ENCODE data around the gene PRF1.

The PRF1 gene

GRCh38 chr10:70613941-70614340, 11.4 kb upstream of the PRF1 start:
- no peak overlapping the region for H3K27ac ChIP-seq (ENCODE audit: insufficient read depth in 1 of 2, low read depth in 1 of 2, low read length in 2 of 2, poor library complexity in 1 of 2, severe bottlenecking in 2 of 2)
- peaks cover 0 to 18% (median 5%) of the 10 kb centered on the region in 4 experiments for H3K4me1 ChIP-seq (ENCODE audit: control extremely low read depth in 1 of 4, control insufficient read depth in 4 of 4, insufficient read depth in 4 of 4, low read length in 3 of 4)
- 100% methylated on average over 1 of the region's 2 CpGs for whole genome bisulfite sequencing (ENCODE audit: insufficient coverage)
- peaks cover 0 to 3% (median 0%) of the 10 kb centered on the region in 5 experiments for H3K9me3 ChIP-seq (ENCODE audit: control extremely low read depth in 1 of 5, control insufficient read depth in 4 of 5, insufficient read depth in 2 of 5, low read depth in 1 of 5, low read length in 4 of 5)
- CTCF ChIA-PET: interaction anchor here (1.2 kb wide), 1 partner anchor 25 kb away, joined by 5 read pairs; no protein-coding TSS in a partner anchor
- H3K27me3 ChIP-seq (replicated peaks in 2 of 5; ENCODE audit: control insufficient read depth in 4 of 5, insufficient read depth in 5 of 5, low read length in 4 of 5): peaks cover 0 to 1% (median 0%) of the 10 kb centered on the region in 5 experiments
- H3K36me3 ChIP-seq (ENCODE audit: control insufficient read depth in 4 of 4, insufficient read depth in 4 of 4, low read length in 3 of 4): no peaks in the 10 kb centered on the region
- no peak for DNase-seq
- no peak overlapping the region for H3K4me3 ChIP-seq (ENCODE audit: control insufficient read depth in 1 of 7, extremely low read depth in 1 of 7, insufficient read depth in 4 of 7, low read depth in 2 of 7, low read length in 6 of 7)
- POLR2A ChIA-PET: no interaction called here

- no peak overlapping the region for H3K4me3 ChIP-seq (ENCODE audit: control insufficient read depth in 1 of 7, extremely low read depth in 1 of 7, insufficient read depth in 4 of 7, low read depth in 2 of 7, low read length in 6 of 7)
- no peaks in the 10 kb centered on the region for H3K36me3 ChIP-seq (ENCODE audit: control insufficient read depth in 4 of 4, insufficient read depth in 4 of 4, low read length in 3 of 4)
- H3K9me3 ChIP-seq (ENCODE audit: control extremely low read depth in 1 of 5, control insufficient read depth in 4 of 5, insufficient read depth in 2 of 5, low read depth in 1 of 5, low read length in 4 of 5): no peaks in the 10 kb centered on the region
- peaks cover 0 to 13% (median 1%) of the 10 kb centered on the region in 4 experiments for H3K4me1 ChIP-seq (ENCODE audit: control extremely low read depth in 1 of 4, control insufficient read depth in 4 of 4, insufficient read depth in 4 of 4, low read length in 3 of 4)
- H3K27ac ChIP-seq (ENCODE audit: insufficient read depth in 1 of 2, low read depth in 1 of 2, low read length in 2 of 2, poor library complexity in 1 of 2, severe bottlenecking in 2 of 2): no peak overlapping the region
- 98% methylated on average over 4 of the region's 4 CpGs for WGBS (ENCODE audit: insufficient coverage)
- ChIA-PET POLR2A (no interaction called here), CTCF (no interaction called here)
- no peak for DNase-seq
- no peaks in the 10 kb centered on the region for H3K27me3 ChIP-seq (replicated peaks in 2 of 5; ENCODE audit: control insufficient read depth in 4 of 5, insufficient read depth in 5 of 5, low read length in 4 of 5)
Measured at GRCh38 chr10:70607936-70608335, 5.4 kb upstream of the PRF1 start.

- H3K27ac ChIP-seq (ENCODE audit: insufficient read depth in 1 of 2, low read depth in 1 of 2, low read length in 2 of 2, poor library complexity in 1 of 2, severe bottlenecking in 2 of 2): no peak overlapping the region
- H3K36me3 ChIP-seq (ENCODE audit: control insufficient read depth in 4 of 4, insufficient read depth in 4 of 4, low read length in 3 of 4): no peaks in the 10 kb centered on the region
- WGBS (ENCODE audit: insufficient coverage): 80% methylated on average over 1 of the region's 2 CpGs
- no peaks in the 10 kb centered on the region for H3K27me3 ChIP-seq (replicated peaks in 2 of 5; ENCODE audit: control insufficient read depth in 4 of 5, insufficient read depth in 5 of 5, low read length in 4 of 5)
- peaks cover 0 to 29% (median 5%) of the 10 kb centered on the region in 4 experiments for H3K4me1 ChIP-seq (ENCODE audit: control extremely low read depth in 1 of 4, control insufficient read depth in 4 of 4, insufficient read depth in 4 of 4, low read length in 3 of 4)
- no peaks in the 10 kb centered on the region for H3K9me3 ChIP-seq (ENCODE audit: control extremely low read depth in 1 of 5, control insufficient read depth in 4 of 5, insufficient read depth in 2 of 5, low read depth in 1 of 5, low read length in 4 of 5)
- ChIA-PET CTCF (interaction anchor here (1.1 kb wide), 1 partner anchor 15 kb away, joined by 3 read pairs; no protein-coding TSS in a partner anchor), POLR2A (no interaction called here)
- DNase-seq: no peak
- H3K4me3 ChIP-seq (ENCODE audit: control insufficient read depth in 1 of 7, extremely low read depth in 1 of 7, insufficient read depth in 4 of 7, low read depth in 2 of 7, low read length in 6 of 7): no peak overlapping the region
Measured at GRCh38 chr10:70605161-70605560, 2.6 kb upstream of the PRF1 start.

- H3K9me3 ChIP-seq (ENCODE audit: control extremely low read depth in 1 of 5, control insufficient read depth in 4 of 5, insufficient read depth in 2 of 5, low read depth in 1 of 5, low read length in 4 of 5): no peaks in the 10 kb centered on the region
- H3K4me1 ChIP-seq (ENCODE audit: control extremely low read depth in 1 of 4, control insufficient read depth in 4 of 4, insufficient read depth in 4 of 4, low read length in 3 of 4): peaks cover 0 to 29% (median 5%) of the 10 kb centered on the region in 4 experiments
- H3K27me3 ChIP-seq (replicated peaks in 2 of 5; ENCODE audit: control insufficient read depth in 4 of 5, insufficient read depth in 5 of 5, low read length in 4 of 5): no peaks in the 10 kb centered on the region
- no peak for DNase-seq
- H3K27ac ChIP-seq (ENCODE audit: insufficient read depth in 1 of 2, low read depth in 1 of 2, low read length in 2 of 2, poor library complexity in 1 of 2, severe bottlenecking in 2 of 2): no peak overlapping the region
- POLR2A ChIA-PET: interaction anchor here (0.8 kb wide), 1 partner anchor 20 kb away, joined by 3 read pairs; no protein-coding TSS in a partner anchor
- CTCF ChIA-PET: interaction anchor here (1.3 kb wide), 1 partner anchor 53 kb away, joined by 3 read pairs; no protein-coding TSS in a partner anchor
- H3K36me3 ChIP-seq (ENCODE audit: control insufficient read depth in 4 of 4, insufficient read depth in 4 of 4, low read length in 3 of 4): no peaks in the 10 kb centered on the region
- 100% methylated on average over 2 of the region's 4 CpGs for WGBS (ENCODE audit: insufficient coverage)
- no peak overlapping the region for H3K4me3 ChIP-seq (ENCODE audit: control insufficient read depth in 1 of 7, extremely low read depth in 1 of 7, insufficient read depth in 4 of 7, low read depth in 2 of 7, low read length in 6 of 7)
Measured at GRCh38 chr10:70604106-70604505, 1.6 kb upstream of the PRF1 start.

GRCh38 chr10:70603449-70603801, 884 bp upstream of the PRF1 start:
- Histone ChIP-seq H3K4me1 (ENCODE audit: control extremely low read depth in 1 of 4, control insufficient read depth in 4 of 4, insufficient read depth in 4 of 4, low read length in 3 of 4) (peaks cover 0 to 29% (median 5%) of the 10 kb centered on the region in 4 experiments), H3K36me3 (ENCODE audit: control insufficient read depth in 4 of 4, insufficient read depth in 4 of 4, low read length in 3 of 4) (no peaks in the 10 kb centered on the region), H3K27ac (ENCODE audit: insufficient read depth in 1 of 2, low read depth in 1 of 2, low read length in 2 of 2, poor library complexity in 1 of 2, severe bottlenecking in 2 of 2) (no peak overlapping the region), H3K27me3 (replicated peaks in 2 of 5; ENCODE audit: control insufficient read depth in 4 of 5, insufficient read depth in 5 of 5, low read length in 4 of 5) (no peaks in the 10 kb centered on the region), H3K9me3 (ENCODE audit: control extremely low read depth in 1 of 5, control insufficient read depth in 4 of 5, insufficient read depth in 2 of 5, low read depth in 1 of 5, low read length in 4 of 5) (no peaks in the 10 kb centered on the region), H3K4me3 (ENCODE audit: control insufficient read depth in 1 of 7, extremely low read depth in 1 of 7, insufficient read depth in 4 of 7, low read depth in 2 of 7, low read length in 6 of 7) (no peak overlapping the region)
- ChIA-PET CTCF (interaction anchor here (1.3 kb wide), 1 partner anchor 52 kb away, joined by 3 read pairs; no protein-coding TSS in a partner anchor), POLR2A (interaction anchor here (0.8 kb wide), 1 partner anchor 20 kb away, joined by 3 read pairs; no protein-coding TSS in a partner anchor)
- WGBS (ENCODE audit: insufficient coverage): 94% methylated on average over 7 of the region's 7 CpGs
- no peak for DNase-seq

- ChIA-PET CTCF (interaction anchor here (0.7 to 0.8 kb wide), 2 partner anchors 60 to 61 kb away, joined by 3 read pairs; no protein-coding TSS in a partner anchor), POLR2A (no interaction called here)
- Histone ChIP-seq H3K36me3 (ENCODE audit: control insufficient read depth in 4 of 4, insufficient read depth in 4 of 4, low read length in 3 of 4) (no peaks in the 10 kb centered on the region), H3K4me3 (ENCODE audit: control insufficient read depth in 1 of 7, extremely low read depth in 1 of 7, insufficient read depth in 4 of 7, low read depth in 2 of 7, low read length in 6 of 7) (no peak overlapping the region), H3K27me3 (replicated peaks in 2 of 5; ENCODE audit: control insufficient read depth in 4 of 5, insufficient read depth in 5 of 5, low read length in 4 of 5) (no peaks in the 10 kb centered on the region), H3K27ac (ENCODE audit: insufficient read depth in 1 of 2, low read depth in 1 of 2, low read length in 2 of 2, poor library complexity in 1 of 2, severe bottlenecking in 2 of 2) (no peak overlapping the region), H3K4me1 (ENCODE audit: control extremely low read depth in 1 of 4, control insufficient read depth in 4 of 4, insufficient read depth in 4 of 4, low read length in 3 of 4) (peaks cover 0 to 36% (median 5%) of the 10 kb centered on the region in 4 experiments), H3K9me3 (ENCODE audit: control extremely low read depth in 1 of 5, control insufficient read depth in 4 of 5, insufficient read depth in 2 of 5, low read depth in 1 of 5, low read length in 4 of 5) (no peaks in the 10 kb centered on the region)
- 100% methylated on average over 1 of the region's 5 CpGs for WGBS (ENCODE audit: insufficient coverage)
- DNase-seq: no peak
Measured at GRCh38 chr10:70601746-70602145, 795 bp downstream of the PRF1 start.

GRCh38 chr10:70600512-70601395, 1.8 kb downstream of the PRF1 start:
- CTCF ChIA-PET: no interaction called here
- H3K27ac ChIP-seq (ENCODE audit: insufficient read depth in 1 of 2, low read depth in 1 of 2, low read length in 2 of 2, poor library complexity in 1 of 2, severe bottlenecking in 2 of 2): no peak overlapping the region
- POLR2A ChIA-PET: no interaction called here
- H3K9me3 ChIP-seq (ENCODE audit: control extremely low read depth in 1 of 5, control insufficient read depth in 4 of 5, insufficient read depth in 2 of 5, low read depth in 1 of 5, low read length in 4 of 5): no peaks in the 10 kb centered on the region
- H3K4me1 ChIP-seq (ENCODE audit: control extremely low read depth in 1 of 4, control insufficient read depth in 4 of 4, insufficient read depth in 4 of 4, low read length in 3 of 4): peaks cover 0 to 46% (median 5%) of the 10 kb centered on the region in 4 experiments
- H3K27me3 ChIP-seq (replicated peaks in 2 of 5; ENCODE audit: control insufficient read depth in 4 of 5, insufficient read depth in 5 of 5, low read length in 4 of 5): no peaks in the 10 kb centered on the region
- no peaks in the 10 kb centered on the region for H3K36me3 ChIP-seq (ENCODE audit: control insufficient read depth in 4 of 4, insufficient read depth in 4 of 4, low read length in 3 of 4)
- WGBS (ENCODE audit: insufficient coverage): 97% methylated on average over 22 of the region's 24 CpGs
- DNase-seq: no peak
- no peak overlapping the region for H3K4me3 ChIP-seq (ENCODE audit: control insufficient read depth in 1 of 7, extremely low read depth in 1 of 7, insufficient read depth in 4 of 7, low read depth in 2 of 7, low read length in 6 of 7)

Data from common myeloid progenitor, CD34-positive (primary cell).